ENCODE results near the gene LILRB1. TPM values are rescaled to one million over a fixed set of nuclear protein-coding genes. Genes with fewer than 3 reads are reported as not detected.
"Not testable (repeated sequence)": the region's sequence is repeated elsewhere in the genome, so short reads cannot be mapped to it uniquely, and the experiment has no call there.

Gene LILRB1
- total RNA-seq (not detected in 2 replicates), polyA plus RNA-seq (not detected in 2 replicates), polyA minus RNA-seq (not detected in 2 replicates), Bru-seq, nascent RNA (not detected), BruChase-seq, experiment 1, labeled RNA remaining after a 6-hour chase (not detected), BruChase-seq, experiment 2, labeled RNA remaining after a 2-hour chase (not detected)
- polyA plus RNA-seq (2011; cell fraction: cytosol; rRNA removed): not detected in 2 replicates
- polyA plus RNA-seq (2011; cell fraction: nucleus; rRNA removed): not detected in 2 replicates
- not detected in 2 replicates for polyA plus RNA-seq (2012)
- polyA minus RNA-seq (2011; cell fraction: cytosol; rRNA and poly(A)+ RNA removed): not detected
- not detected in 2 replicates for polyA minus RNA-seq (2011; cell fraction: nucleus; rRNA and poly(A)+ RNA removed)
- long read RNA-seq: 0 reads

GRCh38 chr19:54630262-54630661, at the start of gene LILRB1:
LILRB1 (plus strand) TSS chr19:54630484; CDS start chr19:54631074, 590 bp downstream.
- H3K27ac ChIP-seq (ENCODE audit: insufficient read depth, low read depth, low read length); H3K9me3 ChIP-seq (replicated peaks; ENCODE audit: control insufficient read depth, insufficient read depth, low read length); H3K9me1 ChIP-seq (replicated peaks; ENCODE audit: control insufficient read depth, extremely low read depth, insufficient read depth, low read length); BruUV-seq (replicated peaks); POLR2A ChIA-PET; H3K4me1 ChIP-seq (ENCODE audit: control insufficient read depth, extremely low read depth, insufficient read depth, low read length); H3K9ac ChIP-seq (replicated peaks; ENCODE audit: extremely low read depth, insufficient read depth, low read length); H2AFZ ChIP-seq (ENCODE audit: low read depth, low read length); dilution Hi-C loops (cut with MboI; ENCODE audit: extremely low pct_ligation_motif_present, low sequenced_read_pairs); DNase-seq (ENCODE audit: low read depth, low spot score); H3K36me3 ChIP-seq (ENCODE audit: control insufficient read depth in 2 of 2, extremely low read depth in 1 of 2, insufficient read depth in 2 of 2, low read length in 2 of 2); H3K27me3 ChIP-seq (ENCODE audit: control insufficient read depth in 2 of 2, insufficient read depth in 2 of 2, low read length in 2 of 2); CTCF ChIA-PET; H3K4me3 ChIP-seq (replicated peaks in 1 of 3; ENCODE audit: insufficient read depth in 1 of 3, low read depth in 1 of 3, low read length in 3 of 3); H3K79me2 ChIP-seq (ENCODE audit: control insufficient read depth, insufficient read depth, low read length); H3K4me2 ChIP-seq (ENCODE audit: insufficient read depth, low read length); FAIRE-seq; H4K20me1 ChIP-seq (replicated peaks; ENCODE audit: control insufficient read depth, extremely low read depth, insufficient read depth, low read length): not testable (repeated sequence)
- intact Hi-C loops (cut with micrococcal nuclease): loop anchor here (5.0 kb wide), 1 partner anchor 333 kb away; no protein-coding TSS in a partner anchor

DNA sequence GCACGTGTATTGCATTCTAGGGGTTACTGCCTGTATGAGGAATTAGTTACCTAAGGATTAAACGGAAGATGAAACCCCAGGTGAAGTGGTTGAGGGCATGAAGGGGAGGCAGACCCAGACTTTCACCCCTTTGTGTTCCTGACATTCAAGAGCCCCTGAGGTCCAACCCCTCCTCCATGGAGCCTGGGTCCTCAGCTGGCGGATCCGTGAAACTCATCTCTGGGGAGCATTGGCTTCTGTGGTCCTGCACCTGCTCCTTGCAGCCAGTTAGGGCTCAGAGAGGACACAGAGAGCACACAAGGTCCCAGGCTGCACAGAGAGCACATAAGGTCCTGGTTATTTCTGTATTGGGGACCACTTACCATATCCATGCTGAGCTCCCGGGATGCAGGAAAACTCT, 43.9 kb upstream of the LILRB1 start:
- no peaks in the 10 kb centered on the region for H3K4me1 ChIP-seq (ENCODE audit: control insufficient read depth, extremely low read depth, insufficient read depth, low read length)
- BruUV-seq (replicated peaks): no TSS peak
- H4K20me1 ChIP-seq (replicated peaks; ENCODE audit: control insufficient read depth, extremely low read depth, insufficient read depth, low read length): no peaks in the 10 kb centered on the region
- H3K9me1 ChIP-seq (replicated peaks; ENCODE audit: control insufficient read depth, extremely low read depth, insufficient read depth, low read length): no peaks in the 10 kb centered on the region
- CTCF ChIA-PET: no interaction called here
- dilution Hi-C loops (cut with MboI; ENCODE audit: extremely low pct_ligation_motif_present, low sequenced_read_pairs) (no loop called here), intact Hi-C loops (cut with micrococcal nuclease) (no loop called here)
- no peak overlapping the region for H3K27ac ChIP-seq (ENCODE audit: insufficient read depth, low read depth, low read length)
- no peak for FAIRE-seq
- H3K9me3 ChIP-seq (replicated peaks; ENCODE audit: control insufficient read depth, insufficient read depth, low read length): no peaks in the 10 kb centered on the region
- no peaks in the 10 kb centered on the region for H3K79me2 ChIP-seq (ENCODE audit: control insufficient read depth, insufficient read depth, low read length)
- no peaks in the 10 kb centered on the region for H3K27me3 ChIP-seq (ENCODE audit: control insufficient read depth in 2 of 2, insufficient read depth in 2 of 2, low read length in 2 of 2)
- H3K36me3 ChIP-seq (ENCODE audit: control insufficient read depth in 2 of 2, extremely low read depth in 1 of 2, insufficient read depth in 2 of 2, low read length in 2 of 2): no peaks in the 10 kb centered on the region
- no peak for DNase-seq (ENCODE audit: low read depth, low spot score)
- H3K4me2 ChIP-seq (ENCODE audit: insufficient read depth, low read length): no peak overlapping the region
- H3K9ac ChIP-seq (replicated peaks; ENCODE audit: extremely low read depth, insufficient read depth, low read length): no peak overlapping the region
- no peak overlapping the region for H3K4me3 ChIP-seq (replicated peaks in 1 of 3; ENCODE audit: insufficient read depth in 1 of 3, low read depth in 1 of 3, low read length in 3 of 3)
- no peak overlapping the region for H2AFZ ChIP-seq (ENCODE audit: low read depth, low read length)
- TF ChIP-seq GATA2 (IDR thresholded peaks at IDR 0.05; ENCODE audit: insufficient read depth, insufficient read length, low read depth, low read length): no peak
- TF ChIP-seq POLR2A (IDR thresholded peaks at IDR 0.05; ENCODE audit: low read depth, low read length): no peak
- TF ChIP-seq JUN (IDR thresholded peaks at IDR 0.05; ENCODE audit: borderline replicate concordance, insufficient read depth, insufficient read length, low read depth): no peak
- TF ChIP-seq CTCF (IDR thresholded peaks at IDR 0.05; ENCODE audit: extremely low read depth in 1 of 2, insufficient read depth in 1 of 2, low read depth in 1 of 2, low read length in 2 of 2): no peak
- no peak for TF ChIP-seq MAX (IDR thresholded peaks at IDR 0.05; ENCODE audit: insufficient read depth, insufficient read length)
- TF ChIP-seq POLR2AphosphoS5 (IDR thresholded peaks at IDR 0.05; ENCODE audit: insufficient read depth, low read depth, low read length): no peak
- no peak for TF ChIP-seq MYC (IDR thresholded peaks at IDR 0.05; ENCODE audit: low read depth, low read length)
- no peak for TF ChIP-seq EZH2 (IDR thresholded peaks at IDR 0.05; ENCODE audit: borderline replicate concordance, low read depth, low read length, severe bottlenecking)
- TF ChIP-seq FOS (IDR thresholded peaks at IDR 0.05; ENCODE audit: borderline replicate concordance, insufficient read depth, low read length): no peak
- POLR2A ChIA-PET: no interaction called here
